K562 (cell line): ENCODE results near the gene RFC2. TPM values are rescaled to one million over a fixed set of nuclear protein-coding genes. Genes with fewer than 3 reads are reported as not detected.

Experiments used
- ATAC-seq: fragments of 200-7000 bp; cut with Tn5 transposase; 3 replicates; pipeline ENCODE4 v1.9.1; 2020; ENCODE audit warnings: moderate library complexity
- BruUV-seq: library from RNA; stranded (reverse); fragments of 400-500 nt; replicated peaks from 2 replicates; lab custom pipeline; 2021; lab: Mats Ljungman, UMichigan
- CTCF ChIA-PET: fragments of 300-600 bp; formaldehyde crosslinking; extraction: SDS; loops from one replicate; lab custom pipeline; 2021; ENCODE audit warnings: low intra/inter-chr PET ratio; lab: Yijun Ruan, JAX
- POLR2A ChIA-PET: fragments of 300-600, 350-650 bp; sonication (Branson Sonifier 250); formaldehyde crosslinking; extraction: SDS; loops from one replicate; lab custom pipeline; 2021; ENCODE audit warnings: antibody characterized with exemption, inconsistent platforms; lab: Yijun Ruan, JAX
- DNase-seq, 4 experiments: peaks; one replicate each; pipeline versions ENCODE4 v3.0.0 to v3.0.0-alpha.2; 2011 to 2018; ENCODE audit warnings: low spot score in 3 of 4, mixed read lengths in 3 of 4; ENCODE audit errors: extremely low read depth in 1 of 4
- FAIRE-seq: peaks from 2 replicates; lab custom pipeline; 2011; peaks lifted over from hg19 to GRCh38; lab: Jason Lieb, UNC
- H2AFZ ChIP-seq: 2 replicates; pipeline ENCODE4 v1.6.0; 2011; ENCODE audit warnings: low read depth, low read length, control low read depth, inconsistent platforms
- H3K27ac ChIP-seq: fragments of 200-600 bp; 3 replicates; pipeline ENCODE4 v1.8.0; 2011; ENCODE audit warnings: low read depth, mild to moderate bottlenecking, control low read depth, inconsistent platforms, low read length, moderate library complexity, mixed read lengths; ENCODE audit errors: extremely low read depth
- H3K27me3 ChIP-seq, 2 experiments: fragments of 300-600 bp in 1 of 2; 2 replicates in 1 of 2; 3 replicates in 1 of 2; pipeline versions ENCODE4 v1.6.0 to v1.8.0; 2011; ENCODE audit warnings: inconsistent platforms in 2 of 2, low read length in 2 of 2, mild to moderate bottlenecking in 1 of 2, mixed read lengths in 1 of 2, moderate library complexity in 1 of 2; ENCODE audit not compliant: control insufficient read depth in 2 of 2, insufficient read depth in 2 of 2
- H3K36me3 ChIP-seq: fragments of 300-600 bp; 3 replicates; pipeline ENCODE4 v1.8.0; 2011; ENCODE audit warnings: mild to moderate bottlenecking, low read length, inconsistent platforms; ENCODE audit not compliant: control insufficient read depth, insufficient read depth
- H3K4me1 ChIP-seq, 2 experiments: fragments of 200-600 bp in 1 of 2; replicated peaks in 1 of 2; 2 replicates in 1 of 2; 3 replicates in 1 of 2; pipeline versions ENCODE4 v1.5.1 to v1.8.0; 2011; ENCODE audit warnings: inconsistent platforms in 2 of 2, low read length in 2 of 2, mild to moderate bottlenecking in 1 of 2, mixed read lengths in 1 of 2, moderate library complexity in 1 of 2; ENCODE audit not compliant: control insufficient read depth in 2 of 2, insufficient read depth in 2 of 2
- H3K4me2 ChIP-seq: 2 replicates; pipeline ENCODE4 v1.6.1; 2011; ENCODE audit warnings: low read length, control low read depth, inconsistent platforms, mixed read lengths; ENCODE audit not compliant: insufficient read depth
- H3K4me3 ChIP-seq: fragments of 200-600 bp; sonication (generic), shearing (Covaris generic); 2 replicates; pipeline ENCODE4 v1.5.1; 2016; ENCODE audit warnings: control low read depth, inconsistent platforms
- H3K79me2 ChIP-seq: fragments of 200-600 bp; 3 replicates; pipeline ENCODE4 v1.8.0; 2011; ENCODE audit warnings: low read length, inconsistent platforms; ENCODE audit not compliant: control insufficient read depth, insufficient read depth
- H3K9ac ChIP-seq, 2 experiments: 2 replicates each; pipeline versions ENCODE4 v1.6.0 to v1.6.1; 2011; ENCODE audit warnings: low read depth in 2 of 2, low read length in 2 of 2, control low read depth in 1 of 2, inconsistent platforms in 1 of 2, mild to moderate bottlenecking in 1 of 2, mixed read lengths in 1 of 2; ENCODE audit not compliant: insufficient read depth in 1 of 2
- H3K9me1 ChIP-seq: one replicate; pipeline ENCODE4 v1.6.0; 2011; ENCODE audit warnings: inconsistent platforms, mild to moderate bottlenecking, low read length, moderate library complexity; ENCODE audit not compliant: control insufficient read depth, insufficient read depth
- H3K9me3 ChIP-seq: replicated peaks from 2 replicates; pipeline ENCODE4 v1.5.1; 2011; ENCODE audit warnings: low read depth, low read length, inconsistent platforms; ENCODE audit not compliant: control insufficient read depth, insufficient read depth
- H4K20me1 ChIP-seq: replicated peaks from 2 replicates; pipeline ENCODE4 v1.6.1; 2011; ENCODE audit warnings: low read length, inconsistent platforms, mixed read lengths; ENCODE audit not compliant: control insufficient read depth, insufficient read depth
- POLR2A ChIP-seq: fragments of 450-650 bp; conservative IDR thresholded peaks from 2 replicates; pipeline ENCODE4 v1.6.1; 2016
- POLR2AphosphoS5 ChIP-seq: IDR thresholded peaks from 2 replicates; pipeline ENCODE4 v1.6.1; 2011; ENCODE audit warnings: mild to moderate bottlenecking, low read depth, low read length, moderate library complexity; ENCODE audit not compliant: control insufficient read depth, insufficient read depth
- SMARCA5 ChIP-seq: fragments of 450-650 bp; IDR thresholded peaks from 2 replicates; pipeline ENCODE4 v1.6.1; 2016
- TEAD4 ChIP-seq, 2 experiments: sonication (generic) in 1 of 2; formaldehyde crosslinking in 1 of 2; IDR thresholded peaks; 2 replicates each; pipeline versions ENCODE4 v1.6.1 to v1.8.0; 2012 to 2022; ENCODE audit warnings: borderline replicate concordance in 1 of 2, inconsistent platforms in 1 of 2, low read length in 1 of 2, mild to moderate bottlenecking in 1 of 2, missing genetic modification reagents in 1 of 2
- ZBTB8A ChIP-seq: fragments of 450-650 bp; IDR thresholded peaks from 2 replicates; pipeline ENCODE4 v1.6.1; 2018; ENCODE audit warnings: mild to moderate bottlenecking, moderate library complexity; ENCODE audit not compliant: partially characterized antibody
- ZFX ChIP-seq: sonication (generic); formaldehyde crosslinking; IDR thresholded peaks from 2 replicates; pipeline ENCODE4 v1.8.0; 2022; ENCODE audit warnings: mild to moderate bottlenecking, missing genetic modification reagents, moderate library complexity
- WGBS: fragments of 100-300 bp; shearing (Covaris generic); methylation state at CpG from one replicate; pipeline ENCODE4 v1.1.6; 2016; ENCODE audit warnings: low coverage, mixed read lengths; ENCODE audit not compliant: insufficient coverage; ENCODE audit errors: missing lambda C conversion rate; 5-methylcytosine and 5-hydroxymethylcytosine counted together
- in situ Hi-C: fragments of 300-500 bp; cut with MboI; formaldehyde crosslinking; loops from 4 replicates; pipeline ENCODE4 v1.15.0; 2018; ENCODE audit warnings: inconsistent platforms, mixed read lengths
- intact Hi-C: fragments of 100-400 bp; cut with micrococcal nuclease; formaldehyde crosslinking; loops from 2 replicates; pipeline ENCODE4 v1.14.2; 2022
- polyA plus RNA-seq, 8 experiments: library from polyadenylated mRNA; depleted of rRNA in 4 of 8; stranded (reverse) in 5 of 8; unstranded in 3 of 8; fragments of >200 nt; fragmentation: Nextera tagmentation in 2 of 8; fragmentation: Illumina TruSeq in 1 of 8; extraction: Ambion mirVana in 2 of 8; extraction: Trizol in 1 of 8; gene quantifications; 2 replicates each; pipeline versions ENCODE4 v1.2.1 to v1.2.3, GENCODE V29; 2011 to 2014; ENCODE audit warnings: inconsistent platforms in 1 of 8, missing spikeins in 1 of 8
- total RNA-seq, 7 experiments: library from RNA; depleted of rRNA in 6 of 7; stranded (reverse); fragments of >200 nt in 6 of 7; fragmentation: Illumina TruSeq in 2 of 7; extraction: Trizol in 2 of 7; gene quantifications; 2 replicates each; pipeline versions ENCODE4 v1.2.1 to v1.2.3, GENCODE V29; 2011 to 2021; ENCODE audit warnings: low replicate concordance in 1 of 7
- TF ChIP-seq, protein P1 (sequence below): fragments of 200-800 bp; sonication (Bioruptor generic); IDR thresholded peaks from 2 replicates; pipeline ENCODE4 v1.6.1; 2017; ENCODE audit warnings: missing genetic modification characterization, missing compliant biosample characterization
- TF ChIP-seq, protein P2 (sequence below): fragments of 450-650 bp; formaldehyde crosslinking; conservative IDR thresholded peaks from 2 replicates; pipeline ENCODE4 v1.4.0; 2022; ENCODE audit warnings: mild to moderate bottlenecking, missing genetic modification characterization

Gene RFC2
- total and polyA plus RNA-seq, 9 of the 15 experiments (the other 6 are each of a cell fraction or from before 2014, with no cell fraction given), result 32.5 to 161 (median 102) TPM

DNA sequence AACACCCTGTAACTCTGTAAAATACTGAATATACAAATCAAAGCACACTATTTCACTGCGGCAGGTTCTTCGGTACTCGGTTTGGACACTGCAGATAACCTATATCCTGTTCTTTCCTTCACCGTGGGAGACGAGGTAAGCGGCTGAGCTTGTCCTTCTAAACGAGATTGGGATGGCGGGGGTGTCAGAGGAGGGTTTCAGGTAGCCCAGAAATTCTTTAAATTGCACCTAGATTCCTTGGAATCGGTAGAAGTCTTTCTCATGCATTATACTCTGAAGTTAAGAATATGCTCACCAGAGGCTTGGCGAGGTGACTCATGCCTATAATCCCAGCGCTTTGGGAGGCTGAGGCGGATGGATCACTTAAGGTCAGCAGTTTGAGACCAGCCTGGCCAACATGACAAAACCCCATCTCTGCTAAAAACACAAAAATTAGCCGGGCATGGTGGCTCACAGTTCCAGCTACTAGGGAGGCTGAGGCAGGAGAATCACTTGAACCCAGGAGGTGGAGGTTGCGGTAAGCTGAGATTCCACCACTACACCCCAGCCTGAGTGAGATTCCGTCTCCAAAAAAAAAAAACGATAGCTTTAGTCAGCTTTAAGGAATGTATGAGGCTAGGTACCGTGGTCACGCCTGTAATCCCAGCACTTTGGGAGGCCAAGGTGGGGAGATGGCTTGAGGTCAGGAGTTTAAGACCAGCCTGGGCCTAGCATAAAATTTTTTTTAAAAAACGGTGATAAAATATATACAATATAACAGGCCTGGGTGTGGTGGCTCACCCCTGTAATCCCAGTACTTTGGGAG, 54.4 kb downstream of the RFC2 start (continued):
- TF ChIP-seq ZFX (CRISPR knock-in tag), result no peak
- TF ChIP-seq, protein P1, sequence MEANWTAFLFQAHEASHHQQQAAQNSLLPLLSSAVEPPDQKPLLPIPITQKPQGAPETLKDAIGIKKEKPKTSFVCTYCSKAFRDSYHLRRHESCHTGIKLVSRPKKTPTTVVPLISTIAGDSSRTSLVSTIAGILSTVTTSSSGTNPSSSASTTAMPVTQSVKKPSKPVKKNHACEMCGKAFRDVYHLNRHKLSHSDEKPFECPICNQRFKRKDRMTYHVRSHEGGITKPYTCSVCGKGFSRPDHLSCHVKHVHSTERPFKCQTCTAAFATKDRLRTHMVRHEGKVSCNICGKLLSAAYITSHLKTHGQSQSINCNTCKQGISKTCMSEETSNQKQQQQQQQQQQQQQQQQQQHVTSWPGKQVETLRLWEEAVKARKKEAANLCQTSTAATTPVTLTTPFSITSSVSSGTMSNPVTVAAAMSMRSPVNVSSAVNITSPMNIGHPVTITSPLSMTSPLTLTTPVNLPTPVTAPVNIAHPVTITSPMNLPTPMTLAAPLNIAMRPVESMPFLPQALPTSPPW (CRISPR knock-in tag), result no peak

DNA sequence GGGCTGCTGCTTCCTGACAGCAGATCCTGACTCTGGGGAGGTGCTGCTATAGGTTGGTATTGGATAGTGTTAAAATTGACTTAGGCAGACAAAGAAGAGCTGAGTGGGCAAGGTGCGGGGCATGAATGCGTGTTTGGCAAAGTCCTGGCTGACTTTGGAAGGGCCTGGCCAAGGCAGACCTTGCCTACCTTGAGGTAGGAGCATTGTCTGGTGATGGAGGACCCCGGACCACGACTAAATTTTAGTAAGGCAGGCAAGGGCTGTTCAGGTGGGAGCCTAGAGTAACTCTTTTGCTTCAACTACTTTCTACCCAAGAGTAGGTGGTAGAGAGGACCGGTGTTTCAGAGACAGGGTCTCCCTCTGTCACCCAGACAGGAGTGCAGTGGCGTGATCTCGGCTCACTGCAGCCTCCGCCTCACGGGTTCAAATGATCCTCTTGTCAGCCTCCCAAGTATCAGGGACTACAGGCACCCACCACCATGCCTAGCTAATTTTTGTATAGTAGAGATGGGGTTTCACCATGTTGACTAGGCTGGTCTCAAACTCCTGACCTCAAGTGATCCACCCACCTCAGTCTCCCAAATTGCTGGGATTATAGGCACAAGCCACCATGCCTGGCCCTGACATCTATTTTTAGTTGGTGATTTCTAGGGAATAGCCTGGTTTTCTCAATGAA, 56.6 kb downstream of the RFC2 start:
- Histone ChIP-seq H3K79me2 (no peaks in the 10 kb centered on the region), H3K9ac (no peak overlapping the region), H4K20me1 (peaks cover 6% of the 10 kb centered on the region; the same call in 1 of the 2 replicates), H3K4me1 (no peaks in the 10 kb centered on the region), H3K27me3 (no peaks in the 10 kb centered on the region), H3K9me1 (no peaks in the 10 kb centered on the region), H3K4me3 (no peak overlapping the region), H3K4me2 (no peak overlapping the region), H3K9me3 (no peaks in the 10 kb centered on the region), H2AFZ (no peak overlapping the region), H3K27ac (no peak overlapping the region), H3K36me3 (peaks cover 45% of the 10 kb centered on the region)
- no TSS peak for BruUV-seq
- in situ Hi-C loops, result no loop called here
- peak; percentile 31 for ATAC-seq
- no peak for DNase-seq
- WGBS, result 92% methylated on average over 9 of the region's 9 CpGs
- no peak for FAIRE-seq
- ChIA-PET CTCF (interaction anchor here (0.6 to 0.7 kb wide), 2 partner anchors 24 to 57 kb away, joined by 3 read pairs; partner anchors contain the start of gene EIF4H), POLR2A (interaction anchor here (0.6 to 3.6 kb wide), 4 partner anchors 8 to 208 kb away, joined by 4 to 14 read pairs (median 6); partner anchors contain the start of gene EIF4H)
- intact Hi-C loops, result no loop called here
- TF ChIP-seq POLR2AphosphoS5 (peak; percentile 66), POLR2A (peak; percentile 73), TEAD4 (IDR thresholded peaks at IDR 0.05; ENCODE audit: low read length) (0 out of 2 replicates have a peak, but pooled peaks have one; percentile 7), TEAD4 (CRISPR knock-in tag; IDR thresholded peaks at IDR 0.05; ENCODE audit: borderline replicate concordance) (no peak), SMARCA5 (no peak), ZBTB8A (no peak)
- TF ChIP-seq, protein P2, sequence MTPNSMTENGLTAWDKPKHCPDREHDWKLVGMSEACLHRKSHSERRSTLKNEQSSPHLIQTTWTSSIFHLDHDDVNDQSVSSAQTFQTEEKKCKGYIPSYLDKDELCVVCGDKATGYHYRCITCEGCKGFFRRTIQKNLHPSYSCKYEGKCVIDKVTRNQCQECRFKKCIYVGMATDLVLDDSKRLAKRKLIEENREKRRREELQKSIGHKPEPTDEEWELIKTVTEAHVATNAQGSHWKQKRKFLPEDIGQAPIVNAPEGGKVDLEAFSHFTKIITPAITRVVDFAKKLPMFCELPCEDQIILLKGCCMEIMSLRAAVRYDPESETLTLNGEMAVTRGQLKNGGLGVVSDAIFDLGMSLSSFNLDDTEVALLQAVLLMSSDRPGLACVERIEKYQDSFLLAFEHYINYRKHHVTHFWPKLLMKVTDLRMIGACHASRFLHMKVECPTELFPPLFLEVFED (CRISPR knock-in tag), result peak; percentile 3; the same call in 1 of the 2 replicates
